GM12873 (cell line): ENCODE data around the gene CCDC187.

Source experiments
- TF ChIP-seq, protein P1 (sequence below): IDR thresholded peaks from 2 replicates; pipeline ENCODE4 v1.5.1; 2012; ENCODE audit warnings: low read depth, mild to moderate bottlenecking, moderate library complexity, low read length, control low read depth; ENCODE audit not compliant: insufficient read depth; ENCODE audit errors: missing control alignments

CCDC187 gene

GRCh38 chr9:136242248-136242647 is 61.6 kb downstream of the CCDC187 start:
- TF ChIP-seq, protein P1, sequence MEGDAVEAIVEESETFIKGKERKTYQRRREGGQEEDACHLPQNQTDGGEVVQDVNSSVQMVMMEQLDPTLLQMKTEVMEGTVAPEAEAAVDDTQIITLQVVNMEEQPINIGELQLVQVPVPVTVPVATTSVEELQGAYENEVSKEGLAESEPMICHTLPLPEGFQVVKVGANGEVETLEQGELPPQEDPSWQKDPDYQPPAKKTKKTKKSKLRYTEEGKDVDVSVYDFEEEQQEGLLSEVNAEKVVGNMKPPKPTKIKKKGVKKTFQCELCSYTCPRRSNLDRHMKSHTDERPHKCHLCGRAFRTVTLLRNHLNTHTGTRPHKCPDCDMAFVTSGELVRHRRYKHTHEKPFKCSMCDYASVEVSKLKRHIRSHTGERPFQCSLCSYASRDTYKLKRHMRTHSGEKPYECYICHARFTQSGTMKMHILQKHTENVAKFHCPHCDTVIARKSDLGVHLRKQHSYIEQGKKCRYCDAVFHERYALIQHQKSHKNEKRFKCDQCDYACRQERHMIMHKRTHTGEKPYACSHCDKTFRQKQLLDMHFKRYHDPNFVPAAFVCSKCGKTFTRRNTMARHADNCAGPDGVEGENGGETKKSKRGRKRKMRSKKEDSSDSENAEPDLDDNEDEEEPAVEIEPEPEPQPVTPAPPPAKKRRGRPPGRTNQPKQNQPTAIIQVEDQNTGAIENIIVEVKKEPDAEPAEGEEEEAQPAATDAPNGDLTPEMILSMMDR: no peak

GRCh38 chr9:136241542-136241941 is 62.4 kb downstream of the CCDC187 start:
- TF ChIP-seq, protein P1: no peak

- TF ChIP-seq, protein P1: no peak
Observed at GRCh38 chr9:136240941-136241340, 63.0 kb downstream of the CCDC187 start.

GRCh38 chr9:136239983-136240330 is 63.9 kb downstream of the CCDC187 start:
- TF ChIP-seq, protein P1: no peak

GRCh38 chr9:136239135-136239982 is 64.5 kb downstream of the CCDC187 start:
- TF ChIP-seq, protein P1: no peak

DNA sequence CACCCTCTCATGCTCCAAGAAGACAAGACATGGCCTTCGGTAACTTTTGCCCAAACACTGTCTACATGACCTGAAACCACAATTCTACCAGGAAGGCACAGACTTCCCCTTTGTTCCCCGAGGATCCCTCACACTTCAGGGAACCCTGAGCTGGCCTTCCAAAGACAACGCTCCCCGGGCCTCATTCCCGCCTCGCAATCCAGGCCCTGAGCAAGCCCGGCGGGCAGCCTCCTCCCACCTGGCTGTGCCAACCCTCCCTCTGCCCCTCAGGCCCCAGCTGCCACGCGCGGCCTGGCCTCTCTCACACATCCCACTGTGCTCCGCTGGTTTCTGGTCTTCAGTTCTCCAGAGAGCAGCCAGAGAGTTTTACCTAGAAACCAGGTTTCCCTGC is 65.6 kb downstream of the CCDC187 start:
- TF ChIP-seq, protein P1: no peak

DNA sequence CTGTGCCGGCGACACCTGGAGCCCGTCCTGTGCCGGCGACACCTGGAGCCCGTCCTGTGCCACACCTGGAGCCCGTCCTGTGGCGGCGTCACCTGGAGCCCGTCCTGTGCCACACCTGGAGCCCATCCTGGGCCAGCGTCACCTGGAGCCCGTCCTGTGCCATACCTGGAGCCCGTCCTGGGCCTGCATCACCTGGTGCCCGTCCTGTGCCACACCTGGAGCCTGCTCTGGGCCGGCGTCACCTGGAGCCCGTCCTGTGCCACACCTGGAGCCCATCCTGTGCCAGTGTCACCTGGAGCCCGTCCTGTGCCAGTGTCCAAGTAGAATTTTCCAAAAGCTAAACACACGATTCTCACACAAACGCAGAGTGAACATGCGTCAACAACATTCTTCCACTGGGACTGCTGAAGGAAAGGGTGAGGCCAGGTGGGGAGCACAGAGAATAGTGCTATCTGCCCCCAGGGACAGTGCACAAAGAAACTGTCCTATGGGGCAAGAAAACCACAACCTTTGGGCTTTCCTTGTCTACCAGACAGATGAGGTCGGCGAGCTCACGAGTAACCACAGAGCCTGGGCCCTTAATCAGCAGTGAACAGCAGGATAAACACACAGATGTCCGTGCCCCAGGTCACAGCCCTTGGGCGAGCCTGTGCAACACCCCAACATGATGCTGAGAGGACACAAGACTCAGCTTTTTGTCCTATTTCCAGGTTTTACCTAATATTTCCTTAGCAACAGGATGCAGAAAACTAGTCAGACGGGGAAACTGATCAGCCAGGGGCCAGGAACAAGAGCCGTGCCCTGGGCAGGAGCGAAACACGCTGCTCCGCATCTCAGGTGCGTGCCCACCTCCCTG is 66.2 kb downstream of the CCDC187 start:
- TF ChIP-seq, protein P1: no peak
